ENCODE results near the gene CNTN4. TPM values are rescaled to one million over a fixed set of nuclear protein-coding genes. Genes with fewer than 3 reads are reported as not detected.

CNTN4 gene
- polyA plus RNA-seq, 1 donor (not counting 4 experiments of a cell fraction or from before 2014, with no cell fraction given) = not detected

DNA sequence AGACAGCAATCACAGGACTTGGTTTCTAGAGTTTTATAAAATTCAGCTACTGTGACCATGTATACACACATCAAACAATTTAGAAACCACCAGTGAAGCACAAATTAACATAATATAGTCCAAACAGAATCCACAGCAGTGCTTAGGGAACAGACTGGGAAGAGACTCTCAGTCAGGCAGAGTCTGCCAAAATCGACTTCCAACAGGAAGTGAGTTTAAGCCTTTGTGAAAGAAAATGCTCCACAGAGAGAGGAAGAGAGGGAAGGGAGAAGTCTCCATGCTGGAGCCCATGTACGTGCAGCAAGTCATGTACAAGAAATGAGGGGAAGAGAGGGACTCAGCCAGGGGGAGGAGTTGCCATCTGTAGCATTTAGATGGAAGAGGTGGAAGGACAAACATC is 838.9 kb downstream of the CNTN4 start:
- TF ChIP-seq EZH2 (IDR thresholded peaks at IDR 0.05; ENCODE audit: low read length) (no peak), CTCF (optimal IDR thresholded peaks at IDR 0.05 in 1 of 3, IDR thresholded peaks at IDR 0.05 in 1 of 3, conservative IDR thresholded peaks at IDR 0.05 in 1 of 3; ENCODE audit: extremely low read depth in 1 of 3, insufficient read depth in 2 of 3, low read length in 3 of 3) (no peak)
- Histone ChIP-seq H3K4me3 (ENCODE audit: control insufficient read depth in 2 of 3, extremely low read depth in 1 of 3, insufficient read depth in 2 of 3, low read depth in 1 of 3, low read length in 3 of 3) (no peak overlapping the region), H3K4me1 (ENCODE audit: control insufficient read depth, extremely low read depth, insufficient read depth, low read length) (no peaks in the 10 kb centered on the region), H3K4me2 (ENCODE audit: control insufficient read depth, extremely low read depth, insufficient read depth, low read depth, low read length) (no peak overlapping the region), H3K9ac (ENCODE audit: control insufficient read depth, extremely low read depth, insufficient read depth, low read length) (no peak overlapping the region), H3K79me2 (ENCODE audit: control insufficient read depth, insufficient read depth, low read length) (no peaks in the 10 kb centered on the region), H3K9me3 (ENCODE audit: control insufficient read depth, low read depth, low read length) (no peaks in the 10 kb centered on the region), H3K36me3 (ENCODE audit: control insufficient read depth in 2 of 2, extremely low read depth in 1 of 2, insufficient read depth in 2 of 2, low read length in 2 of 2) (no peaks in the 10 kb centered on the region), H3K27ac (ENCODE audit: control insufficient read depth, insufficient read depth, low read length) (no peak overlapping the region), H3K27me3 (ENCODE audit: control insufficient read depth, extremely low read depth, insufficient read depth, low read length) (no peaks in the 10 kb centered on the region), H3K9me1 (ENCODE audit: control insufficient read depth, extremely low read depth, insufficient read depth, low read length) (no peaks in the 10 kb centered on the region), H2AFZ (ENCODE audit: control insufficient read depth, low read length) (no peak overlapping the region), H4K20me1 (ENCODE audit: control insufficient read depth, extremely low read depth, insufficient read depth, low read length) (no peaks in the 10 kb centered on the region)
- FAIRE-seq (no peak), DNase-seq (ENCODE audit: low read depth, low spot score) (no peak)
- dilution Hi-C loops (cut with MboI; ENCODE audit: extremely low pct_ligation_motif_present, low sequenced_read_pairs) = no loop called here

DNA sequence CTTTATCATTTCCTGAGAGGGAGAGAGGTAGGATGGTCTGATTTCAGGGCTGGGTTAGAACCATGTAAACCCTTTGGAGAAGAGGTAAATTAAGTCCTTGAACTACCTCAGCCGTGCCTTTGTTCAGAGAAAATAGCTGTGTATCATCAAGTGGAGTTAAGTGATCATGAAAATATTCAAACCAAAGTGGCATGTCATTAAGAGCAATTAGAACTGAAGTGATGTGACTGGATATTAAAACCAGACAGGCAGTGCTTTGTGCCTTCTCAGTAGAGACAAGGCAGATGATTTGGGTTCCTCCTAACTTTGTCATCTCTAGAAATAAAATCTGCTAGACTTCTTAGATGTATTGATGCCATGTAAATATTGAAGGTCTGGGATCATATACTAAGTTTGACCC is 840.0 kb downstream of the CNTN4 start:
- H3K4me1 ChIP-seq (ENCODE audit: control insufficient read depth, extremely low read depth, insufficient read depth, low read length) = no peaks in the 10 kb centered on the region
- no peaks in the 10 kb centered on the region for H3K79me2 ChIP-seq (ENCODE audit: control insufficient read depth, insufficient read depth, low read length)
- H3K4me2 ChIP-seq (ENCODE audit: control insufficient read depth, extremely low read depth, insufficient read depth, low read depth, low read length) = no peak overlapping the region
- TF ChIP-seq EZH2 (IDR thresholded peaks at IDR 0.05; ENCODE audit: low read length) = no peak
- no peak for TF ChIP-seq CTCF (optimal IDR thresholded peaks at IDR 0.05 in 1 of 3, IDR thresholded peaks at IDR 0.05 in 1 of 3, conservative IDR thresholded peaks at IDR 0.05 in 1 of 3; ENCODE audit: extremely low read depth in 1 of 3, insufficient read depth in 2 of 3, low read length in 3 of 3)
- no peaks in the 10 kb centered on the region for H3K27me3 ChIP-seq (ENCODE audit: control insufficient read depth, extremely low read depth, insufficient read depth, low read length)
- FAIRE-seq (no peak), DNase-seq (ENCODE audit: low read depth, low spot score) (no peak)
- no peaks in the 10 kb centered on the region for H3K36me3 ChIP-seq (ENCODE audit: control insufficient read depth in 2 of 2, extremely low read depth in 1 of 2, insufficient read depth in 2 of 2, low read length in 2 of 2)
- no peak overlapping the region for H3K4me3 ChIP-seq (ENCODE audit: control insufficient read depth in 2 of 3, extremely low read depth in 1 of 3, insufficient read depth in 2 of 3, low read depth in 1 of 3, low read length in 3 of 3)
- no peak overlapping the region for H3K27ac ChIP-seq (ENCODE audit: control insufficient read depth, insufficient read depth, low read length)
- no peaks in the 10 kb centered on the region for H3K9me3 ChIP-seq (ENCODE audit: control insufficient read depth, low read depth, low read length)
- H2AFZ ChIP-seq (ENCODE audit: control insufficient read depth, low read length) = no peak overlapping the region
- no peaks in the 10 kb centered on the region for H3K9me1 ChIP-seq (ENCODE audit: control insufficient read depth, extremely low read depth, insufficient read depth, low read length)
- dilution Hi-C loops (cut with MboI; ENCODE audit: extremely low pct_ligation_motif_present, low sequenced_read_pairs) = no loop called here
- no peaks in the 10 kb centered on the region for H4K20me1 ChIP-seq (ENCODE audit: control insufficient read depth, extremely low read depth, insufficient read depth, low read length)
- H3K9ac ChIP-seq (ENCODE audit: control insufficient read depth, extremely low read depth, insufficient read depth, low read length) = no peak overlapping the region

Data from keratinocyte (primary cell).